ENCODE measurements around the gene HHATL. TPM values are rescaled to one million over a fixed set of nuclear protein-coding genes. Genes with fewer than 3 reads are reported as not detected.
A peak's percentile ranks its signal among the peaks of the same experiment; 100 is the strongest.

The HHATL gene
- total and polyA plus RNA-seq, 8 donors, result 0.29 to 1.3 (median 1.0) TPM; not detected in 1

DNA sequence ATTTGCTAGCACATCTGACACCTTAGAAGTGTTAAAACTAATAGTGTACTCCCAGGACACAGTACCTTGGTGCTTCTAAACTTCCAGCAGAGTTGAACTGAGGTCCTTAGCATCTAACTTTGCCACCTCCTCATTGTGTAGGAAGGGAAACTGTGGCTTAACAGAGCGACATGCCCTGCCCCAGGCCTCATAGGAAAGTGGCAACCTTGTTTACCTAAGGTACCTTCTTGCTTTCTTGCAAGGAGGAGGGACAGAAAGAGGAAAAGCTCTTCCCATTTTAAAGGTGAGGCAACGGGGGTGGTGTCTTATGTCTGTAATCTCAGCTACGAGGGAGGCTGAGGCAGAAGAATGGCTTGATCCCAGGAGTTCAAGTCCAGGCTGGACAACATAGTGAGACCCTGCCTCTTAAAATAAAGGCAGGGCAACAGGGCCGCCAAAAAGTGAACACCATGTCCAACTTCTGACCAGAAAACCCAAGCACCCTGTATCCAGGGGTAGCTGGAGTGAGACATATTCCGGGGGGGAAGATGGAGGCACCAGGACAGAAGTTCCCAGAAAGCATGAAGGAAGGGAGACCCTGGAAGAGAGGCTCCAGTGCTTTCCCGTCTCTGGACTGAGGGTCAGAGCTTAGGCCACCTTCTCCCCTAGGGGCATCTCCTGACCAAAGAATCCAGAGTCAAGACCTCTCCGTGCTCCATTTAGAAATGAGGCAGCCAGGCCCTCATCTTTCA is 17.8 kb downstream of the HHATL start:
- ATAC-seq, result no peak
- Histone ChIP-seq H3K9me3 (no peaks in the 10 kb centered on the region), H3K4me1 (peaks cover 4 to 10% of the 10 kb centered on the region in 2 donors), H3K27me3 (peaks cover 11 to 29% of the 10 kb centered on the region in 2 donors), H3K36me3 (no peaks in the 10 kb centered on the region), H3K4me3 (no peak overlapping the region), H3K27ac (no peak overlapping the region)
- peak in 1 of 4 donors; percentile 21 for DNase-seq
- TF ChIP-seq, protein P1, sequence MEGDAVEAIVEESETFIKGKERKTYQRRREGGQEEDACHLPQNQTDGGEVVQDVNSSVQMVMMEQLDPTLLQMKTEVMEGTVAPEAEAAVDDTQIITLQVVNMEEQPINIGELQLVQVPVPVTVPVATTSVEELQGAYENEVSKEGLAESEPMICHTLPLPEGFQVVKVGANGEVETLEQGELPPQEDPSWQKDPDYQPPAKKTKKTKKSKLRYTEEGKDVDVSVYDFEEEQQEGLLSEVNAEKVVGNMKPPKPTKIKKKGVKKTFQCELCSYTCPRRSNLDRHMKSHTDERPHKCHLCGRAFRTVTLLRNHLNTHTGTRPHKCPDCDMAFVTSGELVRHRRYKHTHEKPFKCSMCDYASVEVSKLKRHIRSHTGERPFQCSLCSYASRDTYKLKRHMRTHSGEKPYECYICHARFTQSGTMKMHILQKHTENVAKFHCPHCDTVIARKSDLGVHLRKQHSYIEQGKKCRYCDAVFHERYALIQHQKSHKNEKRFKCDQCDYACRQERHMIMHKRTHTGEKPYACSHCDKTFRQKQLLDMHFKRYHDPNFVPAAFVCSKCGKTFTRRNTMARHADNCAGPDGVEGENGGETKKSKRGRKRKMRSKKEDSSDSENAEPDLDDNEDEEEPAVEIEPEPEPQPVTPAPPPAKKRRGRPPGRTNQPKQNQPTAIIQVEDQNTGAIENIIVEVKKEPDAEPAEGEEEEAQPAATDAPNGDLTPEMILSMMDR (IDR thresholded peaks at IDR 0.05), result no peak
- intact Hi-C loops (cut with DNase I), result no loop called here

DNA sequence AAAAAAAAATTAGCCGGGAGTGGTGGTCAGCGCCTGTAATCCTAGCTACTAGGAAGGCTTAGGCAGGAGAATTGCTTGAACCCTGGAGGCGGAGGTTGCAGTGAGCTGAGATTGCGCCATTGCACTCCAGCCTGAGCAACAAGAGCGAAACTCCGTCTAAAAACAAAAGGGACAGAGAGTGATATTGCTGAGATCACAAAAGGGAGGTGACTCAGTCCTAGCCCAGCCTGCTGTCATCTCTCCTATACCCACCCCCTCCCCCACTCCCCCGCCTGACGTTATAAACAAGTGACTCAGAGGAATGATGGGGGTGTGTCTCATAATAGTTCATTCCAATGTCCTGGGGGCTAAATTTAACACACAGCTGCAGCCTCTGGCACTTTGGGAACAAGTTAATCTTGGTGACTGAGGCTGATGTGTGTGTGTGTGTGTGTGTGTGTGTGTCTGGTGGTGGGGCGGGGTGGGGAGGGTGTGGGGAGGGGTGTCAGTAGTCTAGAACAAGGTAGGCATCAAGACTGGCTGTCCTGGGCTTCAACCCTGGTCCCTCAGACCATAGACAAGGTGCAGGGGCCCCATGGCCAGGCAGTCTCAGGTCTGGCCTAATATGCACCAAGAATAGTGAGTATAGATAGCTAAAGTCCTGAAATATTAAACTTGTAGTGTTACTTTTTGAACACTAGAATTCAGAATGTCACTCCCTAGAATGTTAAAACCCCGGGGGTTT is 18.6 kb downstream of the HHATL start:
- Histone ChIP-seq H3K27me3 (peaks cover 11 to 29% of the 10 kb centered on the region in 2 donors), H3K27ac (no peak overlapping the region), H3K36me3 (no peaks in the 10 kb centered on the region), H3K4me1 (peaks cover 4 to 10% of the 10 kb centered on the region in 2 donors), H3K9me3 (no peaks in the 10 kb centered on the region), H3K4me3 (no peak overlapping the region)
- intact Hi-C loops (cut with DNase I), result no loop called here
- TF ChIP-seq, protein P1 (IDR thresholded peaks at IDR 0.05), result no peak
- DNase-seq (peak in 2 of 4 donors; percentile 35 to 61), ATAC-seq (peak; percentile 89)

DNA sequence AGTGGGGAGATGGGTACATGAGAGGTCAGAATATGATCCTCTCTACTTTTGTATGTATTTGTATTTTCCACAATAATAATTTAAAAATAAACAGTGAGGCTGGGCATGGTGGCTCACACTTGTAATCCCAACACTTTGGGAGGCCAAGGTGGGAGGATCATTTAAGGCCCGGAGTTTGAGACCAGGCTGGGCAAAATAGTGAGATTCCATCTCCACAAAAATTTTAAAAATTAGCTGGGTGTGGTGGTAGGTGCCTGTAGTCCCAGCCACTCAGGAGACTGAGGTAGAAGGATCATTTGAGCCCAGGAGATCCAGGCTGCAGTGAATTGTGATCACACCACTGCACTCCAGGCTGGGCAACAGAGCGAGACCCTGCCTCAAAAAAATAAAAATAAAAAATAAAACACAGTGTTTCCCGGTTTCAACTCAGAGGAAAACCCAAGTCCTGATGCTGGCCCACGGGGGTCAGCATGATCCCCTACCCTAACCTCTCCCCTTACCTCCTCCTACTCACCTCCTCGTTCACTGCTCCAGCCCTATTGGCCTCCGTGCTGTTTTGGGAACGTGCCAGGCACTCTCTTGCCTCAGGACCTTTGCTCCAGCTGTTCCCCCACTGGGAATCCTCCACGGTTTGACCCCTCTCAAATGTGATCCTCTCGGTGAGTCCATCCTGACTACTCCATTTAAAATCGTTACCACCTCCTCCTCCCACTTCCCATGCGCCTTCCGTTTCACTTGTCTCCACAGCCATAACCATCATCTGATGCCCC is 20.1 kb downstream of the HHATL start:
- Histone ChIP-seq H3K9me3 (no peaks in the 10 kb centered on the region), H3K27me3 (peaks cover 11 to 29% of the 10 kb centered on the region in 2 donors), H3K4me3 (no peak overlapping the region), H3K27ac (no peak overlapping the region), H3K36me3 (no peaks in the 10 kb centered on the region), H3K4me1 (peaks cover 4 to 10% of the 10 kb centered on the region in 2 donors)
- DNase-seq (peak in 1 of 4 donors; percentile 10), ATAC-seq (no peak)
- intact Hi-C loops (cut with DNase I), result no loop called here
- TF ChIP-seq, protein P1 (IDR thresholded peaks at IDR 0.05), result no peak

DNA sequence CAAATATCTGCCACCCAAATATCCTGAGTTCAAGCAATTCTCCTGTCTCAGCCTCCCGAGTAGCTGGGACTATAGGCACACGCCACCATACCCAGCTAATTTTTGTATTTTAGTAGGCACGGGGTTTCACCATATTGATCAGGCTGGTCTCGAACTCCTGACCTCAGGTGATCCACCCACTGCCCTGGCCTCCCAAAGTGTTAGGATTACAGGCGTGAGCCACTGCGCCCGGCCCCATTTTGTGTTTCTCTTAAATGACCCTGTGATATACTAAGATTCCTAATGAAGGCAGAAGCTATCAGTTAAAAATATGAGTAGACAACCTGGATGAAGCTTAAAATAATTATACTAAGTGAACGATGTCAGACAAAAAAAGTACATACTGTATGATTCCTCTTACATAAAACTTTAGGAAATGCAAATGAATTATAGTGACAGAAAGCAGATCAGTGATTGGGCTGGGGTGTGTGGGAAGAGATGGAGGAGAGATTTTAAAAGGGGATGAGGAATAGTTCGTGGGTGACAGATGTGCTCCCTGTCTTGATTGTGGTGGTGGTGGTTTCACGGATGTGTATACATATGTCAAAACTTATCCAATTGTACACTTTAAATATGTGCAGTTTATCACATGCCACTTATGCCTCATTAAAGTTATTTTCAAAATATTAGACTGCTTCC is 21.1 kb downstream of the HHATL start:
- Histone ChIP-seq H3K27ac (no peak overlapping the region), H3K4me3 (no peak overlapping the region), H3K27me3 (peaks cover 8 to 20% of the 10 kb centered on the region in 2 donors), H3K4me1 (peaks cover 4 to 10% of the 10 kb centered on the region in 2 donors), H3K36me3 (no peaks in the 10 kb centered on the region), H3K9me3 (no peaks in the 10 kb centered on the region)
- intact Hi-C loops (cut with DNase I), result no loop called here
- ATAC-seq (no peak), DNase-seq (no peak)
- TF ChIP-seq, protein P1 (IDR thresholded peaks at IDR 0.05), result no peak
